GM23338 (cell line): Measurements from ENCODE around the gene TDRD7.

Source experiments
- CREB1 ChIP-seq: fragments of 250-450 bp; sonication (Bioruptor Pico); IDR thresholded peaks from 2 replicates; pipeline ENCODE4 v1.5.0; 2020; ENCODE audit warnings: low read depth, mild to moderate bottlenecking, moderate library complexity
- CTCF ChIP-seq, 2 experiments: fragments of 200-600 bp in 1 of 2; sonication (generic) in 1 of 2; conservative IDR thresholded peaks; 2 replicates each; pipeline versions ENCODE4 v1.5.1 to v1.6.1; 2016 to 2017; ENCODE audit warnings: antibody characterized with exemption in 2 of 2, low read depth in 2 of 2, mild to moderate bottlenecking in 2 of 2, moderate library complexity in 1 of 2
- ETS1 ChIP-seq: IDR thresholded peaks from 2 replicates; pipeline ENCODE4 v1.6.1; 2016; ENCODE audit warnings: antibody characterized with exemption
- EZH2 ChIP-seq: fragments of 200-600 bp; sonication (generic); IDR thresholded peaks from one replicate; pipeline ENCODE4 v1.8.0; 2017; ENCODE audit warnings: antibody characterized with exemption, mild to moderate bottlenecking, low read depth; ENCODE audit not compliant: unreplicated experiment
- EZH2phosphoT487 ChIP-seq: fragments of 200-600 bp; sonication (generic); IDR thresholded peaks from one replicate; pipeline ENCODE4 v1.8.1; 2018; ENCODE audit warnings: antibody characterized with exemption; ENCODE audit not compliant: unreplicated experiment
- POLR2AphosphoS5 ChIP-seq: IDR thresholded peaks from 2 replicates; pipeline ENCODE4 v1.6.1; 2016; ENCODE audit warnings: antibody characterized with exemption, low read depth
- REST ChIP-seq: IDR thresholded peaks from one replicate; pipeline ENCODE4 v1.6.1; 2018; ENCODE audit warnings: antibody characterized with exemption; ENCODE audit not compliant: unreplicated experiment
- STAT1 ChIP-seq: IDR thresholded peaks from one replicate; pipeline ENCODE4 v1.6.1; 2016; ENCODE audit warnings: antibody characterized with exemption; ENCODE audit not compliant: unreplicated experiment

- TF ChIP-seq CTCF (conservative IDR thresholded peaks at IDR 0.05; ENCODE audit: low read depth in 2 of 2): no peak
- TF ChIP-seq POLR2AphosphoS5: no peak
- TF ChIP-seq EZH2phosphoT487: no peak
- TF ChIP-seq EZH2: no peak
- TF ChIP-seq STAT1: no peak
- TF ChIP-seq REST: no peak
- no peak for TF ChIP-seq CREB1
- no peak for TF ChIP-seq ETS1
These were observed 3.3 kb upstream of the TDRD7 start for GRCh38 chr9:97408562-97408961.
